ENCODE results near the gene PSMD7. TPM values are rescaled to one million over a fixed set of nuclear protein-coding genes. Genes with fewer than 3 reads are reported as not detected.

Gene PSMD7
- total and polyA plus RNA-seq, 10 of the 15 experiments (the other 5 are each of a cell fraction or from before 2014, with no cell fraction given): 64.3 to 199 (median 100) TPM

DNA sequence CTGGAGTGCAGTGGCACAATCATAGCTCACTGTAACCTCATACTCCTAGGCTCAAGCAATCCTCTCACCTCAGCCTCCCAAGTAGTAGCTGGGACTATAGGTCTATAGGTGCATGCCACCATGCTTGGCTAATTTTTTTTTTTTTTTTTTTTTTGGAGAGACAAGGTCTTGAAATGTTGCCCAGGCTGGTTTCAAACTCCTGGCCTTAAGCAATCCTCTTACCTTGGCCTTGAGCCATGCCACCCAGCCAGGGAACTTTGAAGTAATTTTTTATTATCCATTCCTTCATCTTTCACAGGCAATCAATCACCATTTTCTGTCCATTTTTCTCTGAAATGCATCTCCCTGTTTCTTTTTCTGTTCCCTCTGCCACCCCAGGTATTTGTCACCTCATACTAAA is 6.3 kb upstream of the PSMD7 start:
- in situ Hi-C loops (cut with MboI) (no loop called here), intact Hi-C loops (cut with micrococcal nuclease; ENCODE audit: unreplicated experiment) (no loop called here)
- BruUV-seq (replicated peaks): no TSS peak
- ChIA-PET RAD21 (ENCODE audit: unreplicated experiment) (no interaction called here), SMC1A (ENCODE audit: uncharacterized antibody, unreplicated experiment) (no interaction called here), POLR2A (interaction anchor here (0.7 kb wide), 1 partner anchor 12 kb away, joined by 3 read pairs; no protein-coding TSS in a partner anchor), CTCF (interaction anchor here (1.2 to 1.3 kb wide), 2 partner anchors 12 to 13 kb away, joined by 3 to 4 read pairs; no protein-coding TSS in a partner anchor)
- Histone ChIP-seq H3K79me2 (ENCODE audit: control insufficient read depth, insufficient read depth, low read length) (no peaks in the 10 kb centered on the region), H4K20me1 (ENCODE audit: control insufficient read depth, insufficient read depth) (no peaks in the 10 kb centered on the region), H3K27me3 (replicated peaks in 1 of 2; ENCODE audit: control insufficient read depth in 2 of 2, insufficient read depth in 2 of 2, low read length in 1 of 2) (no peaks in the 10 kb centered on the region), H3K4me2 (ENCODE audit: control insufficient read depth, insufficient read depth) (no peak overlapping the region), H3K9ac (ENCODE audit: control insufficient read depth, insufficient read depth, low read length) (no peak overlapping the region), H2AFZ (ENCODE audit: control insufficient read depth, low read depth, low read length) (no peak overlapping the region), H3K4me3 (no peak overlapping the region), H3K27ac (ENCODE audit: control insufficient read depth, insufficient read depth) (no peak overlapping the region), H3K9me3 (replicated peaks; ENCODE audit: control insufficient read depth, insufficient read depth, low read length) (peaks cover 6% of the 10 kb centered on the region; the same call in 2 of the 3 replicates), H3K36me3 (ENCODE audit: control insufficient read depth in 2 of 2, insufficient read depth in 2 of 2, low read length in 1 of 2) (no peaks in the 10 kb centered on the region), H3K4me1 (ENCODE audit: control insufficient read depth, insufficient read depth, low read length) (no peaks in the 10 kb centered on the region; the same call in 1 of the 2 replicates)
- TF ChIP-seq, protein P1, sequence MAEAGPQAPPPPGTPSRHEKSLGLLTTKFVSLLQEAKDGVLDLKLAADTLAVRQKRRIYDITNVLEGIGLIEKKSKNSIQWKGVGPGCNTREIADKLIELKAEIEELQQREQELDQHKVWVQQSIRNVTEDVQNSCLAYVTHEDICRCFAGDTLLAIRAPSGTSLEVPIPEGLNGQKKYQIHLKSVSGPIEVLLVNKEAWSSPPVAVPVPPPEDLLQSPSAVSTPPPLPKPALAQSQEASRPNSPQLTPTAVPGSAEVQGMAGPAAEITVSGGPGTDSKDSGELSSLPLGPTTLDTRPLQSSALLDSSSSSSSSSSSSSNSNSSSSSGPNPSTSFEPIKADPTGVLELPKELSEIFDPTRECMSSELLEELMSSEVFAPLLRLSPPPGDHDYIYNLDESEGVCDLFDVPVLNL (IDR thresholded peaks at IDR 0.05; ENCODE audit: low read depth, low read length): no peak
- TF ChIP-seq JUNB (IDR thresholded peaks at IDR 0.05) (no peak), SMAD5 (IDR thresholded peaks at IDR 0.05; ENCODE audit: low read depth) (no peak), MEF2B (IDR thresholded peaks at IDR 0.05; ENCODE audit: partially characterized antibody, poor library complexity, severe bottlenecking) (no peak), MYB (IDR thresholded peaks at IDR 0.05; ENCODE audit: borderline replicate concordance, low read depth, low read length) (no peak), KDM1A (IDR thresholded peaks at IDR 0.05; ENCODE audit: borderline replicate concordance) (no peak), CREB1 (IDR thresholded peaks at IDR 0.05; ENCODE audit: low read depth) (no peak), LARP7 (IDR thresholded peaks at IDR 0.05) (no peak), BACH1 (IDR thresholded peaks at IDR 0.05; ENCODE audit: borderline replicate concordance) (no peak), TCF3 (IDR thresholded peaks at IDR 0.05; ENCODE audit: borderline replicate concordance, insufficient read depth, low read depth, low read length) (no peak), EZH2 (IDR thresholded peaks at IDR 0.05; ENCODE audit: borderline replicate concordance, control insufficient read depth, low read depth, low read length) (no peak), HDAC6 (IDR thresholded peaks at IDR 0.05; ENCODE audit: unreplicated experiment) (no peak)
- TF ChIP-seq, protein P2, sequence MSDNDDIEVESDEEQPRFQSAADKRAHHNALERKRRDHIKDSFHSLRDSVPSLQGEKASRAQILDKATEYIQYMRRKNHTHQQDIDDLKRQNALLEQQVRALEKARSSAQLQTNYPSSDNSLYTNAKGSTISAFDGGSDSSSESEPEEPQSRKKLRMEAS (IDR thresholded peaks at IDR 0.05; ENCODE audit: low read depth, low read length): no peak
- TF ChIP-seq, protein P3, sequence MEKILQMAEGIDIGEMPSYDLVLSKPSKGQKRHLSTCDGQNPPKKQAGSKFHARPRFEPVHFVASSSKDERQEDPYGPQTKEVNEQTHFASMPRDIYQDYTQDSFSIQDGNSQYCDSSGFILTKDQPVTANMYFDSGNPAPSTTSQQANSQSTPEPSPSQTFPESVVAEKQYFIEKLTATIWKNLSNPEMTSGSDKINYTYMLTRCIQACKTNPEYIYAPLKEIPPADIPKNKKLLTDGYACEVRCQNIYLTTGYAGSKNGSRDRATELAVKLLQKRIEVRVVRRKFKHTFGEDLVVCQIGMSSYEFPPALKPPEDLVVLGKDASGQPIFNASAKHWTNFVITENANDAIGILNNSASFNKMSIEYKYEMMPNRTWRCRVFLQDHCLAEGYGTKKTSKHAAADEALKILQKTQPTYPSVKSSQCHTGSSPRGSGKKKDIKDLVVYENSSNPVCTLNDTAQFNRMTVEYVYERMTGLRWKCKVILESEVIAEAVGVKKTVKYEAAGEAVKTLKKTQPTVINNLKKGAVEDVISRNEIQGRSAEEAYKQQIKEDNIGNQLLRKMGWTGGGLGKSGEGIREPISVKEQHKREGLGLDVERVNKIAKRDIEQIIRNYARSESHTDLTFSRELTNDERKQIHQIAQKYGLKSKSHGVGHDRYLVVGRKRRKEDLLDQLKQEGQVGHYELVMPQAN (conservative IDR thresholded peaks at IDR 0.05): no peak
- no peak for ATAC-seq
- DNase-seq (ENCODE audit: low read depth, low spot score): no peak
- FAIRE-seq: no peak
